ENCODE results near the gene OR51B6. TPM values are rescaled to one million over a fixed set of nuclear protein-coding genes. Genes with fewer than 3 reads are reported as not detected.

Gene OR51B6
- total RNA-seq, 1 experiment from 2014 or later = not detected

- H3K36me3 ChIP-seq (ENCODE audit: control insufficient read depth in 1 of 2, insufficient read depth in 2 of 2, low read length in 2 of 2) = peaks cover 8 to 63% of the 10 kb centered on the region in 2 experiments; a peak in 3 of 4 replicates
- no peak overlapping the region for H3K4me2 ChIP-seq (ENCODE audit: low read length)
- no peaks in the 10 kb centered on the region for H3K9me2 ChIP-seq (ENCODE audit: insufficient read depth)
- peaks cover 97% of the 10 kb centered on the region for H3K79me2 ChIP-seq (ENCODE audit: insufficient read depth, low read length)
- H3K4me3 ChIP-seq (replicated peaks in 1 of 2; ENCODE audit: low read depth in 1 of 2, low read length in 2 of 2) = no peak overlapping the region
- ATAC-seq = no peak
- H3K9me3 ChIP-seq (ENCODE audit: control insufficient read depth in 1 of 2, insufficient read depth in 1 of 2, low read depth in 1 of 2, low read length in 2 of 2) = no peaks in the 10 kb centered on the region
- TF ChIP-seq SIN3A (IDR thresholded peaks at IDR 0.05; ENCODE audit: low read depth) (no peak), POLR2AphosphoS5 (IDR thresholded peaks at IDR 0.05; ENCODE audit: low read depth, low read length) (no peak), MAX (IDR thresholded peaks at IDR 0.05) (no peak), CTCF (IDR thresholded peaks at IDR 0.05 in 2 of 3, conservative IDR thresholded peaks at IDR 0.05 in 1 of 3; ENCODE audit: borderline replicate concordance in 1 of 3, insufficient read depth in 1 of 3, low read depth in 2 of 3, low read length in 2 of 3) (no peak), RAD21 (IDR thresholded peaks at IDR 0.05; ENCODE audit: low read depth) (no peak), FOSL1 (IDR thresholded peaks at IDR 0.05; ENCODE audit: low read depth) (no peak), ATF3 (IDR thresholded peaks at IDR 0.05) (no peak), SP1 (IDR thresholded peaks at IDR 0.05; ENCODE audit: low read depth) (no peak), ZFX (IDR thresholded peaks at IDR 0.05) (no peak)
- no peak for DNase-seq (ENCODE audit: low read depth, low spot score)
- RAD21 ChIA-PET (ENCODE audit: low non-redundant PET in 1 of 2, low total read pairs in 2 of 2, uncharacterized antibody in 2 of 2, unreplicated experiment in 2 of 2) = no interaction called here
- CTCF ChIA-PET = no interaction called here
- no peaks in the 10 kb centered on the region for H3K27me3 ChIP-seq (ENCODE audit: insufficient read depth, low read length)
- intact Hi-C loops (cut with micrococcal nuclease) = no loop called here
- H3K9ac ChIP-seq (ENCODE audit: low read length) = no peak overlapping the region
- H4K20me1 ChIP-seq (ENCODE audit: insufficient read depth) = peaks cover 31% of the 10 kb centered on the region; the same call in 1 of the 2 replicates
- H3K27ac ChIP-seq (ENCODE audit: low read depth, low read length) = no peak overlapping the region
- H2AFZ ChIP-seq (ENCODE audit: low read depth, low read length, poor library complexity, severe bottlenecking) = no peak overlapping the region
- H3K4me1 ChIP-seq (ENCODE audit: control insufficient read depth in 1 of 2, insufficient read depth in 2 of 2, low read length in 2 of 2) = no peaks in the 10 kb centered on the region
- no TSS peak for BruUV-seq (replicated peaks)
- POLR2A ChIA-PET = no interaction called here
Observed at GRCh38 chr11:5348551-5349194, 2.6 kb upstream of the OR51B6 start.
